Glomerular visceral epithelial cell (primary cell): Measurements from ENCODE around the gene SRGAP3.

Experiments used
- DNase-seq: peaks from one replicate; pipeline ENCODE4 v3.0.0-alpha.2; 2016; ENCODE audit errors: extremely low spot score

The SRGAP3 gene

GRCh38 chr3:9253327-9253726 is 3.9 kb upstream of the SRGAP3 start:
- DNase-seq: no peak

- DNase-seq: no peak
These were observed 1.8 kb upstream of the SRGAP3 start for GRCh38 chr3:9251055-9251786.

GRCh38 chr3:9250236-9250635 is 790 bp upstream of the SRGAP3 start:
- DNase-seq: no peak

GRCh38 chr3:9248522-9249271 is 749 bp downstream of the SRGAP3 start:
- no peak for DNase-seq

- no peak for DNase-seq
These were observed 1.4 kb downstream of the SRGAP3 start for GRCh38 chr3:9247941-9248521.

GRCh38 chr3:9247361-9247940 is 2.0 kb downstream of the SRGAP3 start:
- no peak for DNase-seq

GRCh38 chr3:9246189-9246588 is 3.3 kb downstream of the SRGAP3 start:
- no peak for DNase-seq

GRCh38 chr3:9244495-9245183 is 4.8 kb downstream of the SRGAP3 start:
- no peak for DNase-seq

GRCh38 chr3:9241956-9242355 is 7.5 kb downstream of the SRGAP3 start:
- DNase-seq: no peak

GRCh38 chr3:9239680-9240079 is 9.8 kb downstream of the SRGAP3 start:
- no peak for DNase-seq

- no peak for DNase-seq
These were observed 10.6 kb downstream of the SRGAP3 start for GRCh38 chr3:9238721-9239295.

GRCh38 chr3:9238276-9238675 is 11.2 kb downstream of the SRGAP3 start:
- no peak for DNase-seq

- DNase-seq: no peak
These were observed 15.4 kb downstream of the SRGAP3 start for GRCh38 chr3:9233814-9234600.

GRCh38 chr3:9233101-9233500 is 16.3 kb downstream of the SRGAP3 start:
- DNase-seq: no peak

GRCh38 chr3:9231937-9232336 is 17.5 kb downstream of the SRGAP3 start:
- no peak for DNase-seq

- no peak for DNase-seq
These were observed 18.0 kb downstream of the SRGAP3 start for GRCh38 chr3:9231471-9231870.

GRCh38 chr3:9231006-9231405 is 18.4 kb downstream of the SRGAP3 start:
- no peak for DNase-seq

GRCh38 chr3:9230596-9230995 is 18.9 kb downstream of the SRGAP3 start:
- DNase-seq: no peak

GRCh38 chr3:9229879-9230278 is 19.6 kb downstream of the SRGAP3 start:
- DNase-seq: no peak

GRCh38 chr3:9229325-9229724 is 20.1 kb downstream of the SRGAP3 start:
- DNase-seq: no peak

- DNase-seq: no peak
These were observed 23.1 kb downstream of the SRGAP3 start for GRCh38 chr3:9226326-9226725.
